ENCODE results near the gene MS4A3. TPM values are rescaled to one million over a fixed set of nuclear protein-coding genes. Genes with fewer than 3 reads are reported as not detected.
A peak's percentile ranks its signal among the peaks of the same experiment; 100 is the strongest.
"Not testable (repeated sequence)": the region's sequence is repeated elsewhere in the genome, so short reads cannot be mapped to it uniquely, and the experiment has no call there.

MS4A3 gene, protein sequence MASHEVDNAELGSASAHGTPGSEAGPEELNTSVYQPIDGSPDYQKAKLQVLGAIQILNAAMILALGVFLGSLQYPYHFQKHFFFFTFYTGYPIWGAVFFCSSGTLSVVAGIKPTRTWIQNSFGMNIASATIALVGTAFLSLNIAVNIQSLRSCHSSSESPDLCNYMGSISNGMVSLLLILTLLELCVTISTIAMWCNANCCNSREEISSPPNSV
- not detected in 2 replicates for total RNA-seq (2014; rRNA removed; shearing (Covaris generic))

DNA sequence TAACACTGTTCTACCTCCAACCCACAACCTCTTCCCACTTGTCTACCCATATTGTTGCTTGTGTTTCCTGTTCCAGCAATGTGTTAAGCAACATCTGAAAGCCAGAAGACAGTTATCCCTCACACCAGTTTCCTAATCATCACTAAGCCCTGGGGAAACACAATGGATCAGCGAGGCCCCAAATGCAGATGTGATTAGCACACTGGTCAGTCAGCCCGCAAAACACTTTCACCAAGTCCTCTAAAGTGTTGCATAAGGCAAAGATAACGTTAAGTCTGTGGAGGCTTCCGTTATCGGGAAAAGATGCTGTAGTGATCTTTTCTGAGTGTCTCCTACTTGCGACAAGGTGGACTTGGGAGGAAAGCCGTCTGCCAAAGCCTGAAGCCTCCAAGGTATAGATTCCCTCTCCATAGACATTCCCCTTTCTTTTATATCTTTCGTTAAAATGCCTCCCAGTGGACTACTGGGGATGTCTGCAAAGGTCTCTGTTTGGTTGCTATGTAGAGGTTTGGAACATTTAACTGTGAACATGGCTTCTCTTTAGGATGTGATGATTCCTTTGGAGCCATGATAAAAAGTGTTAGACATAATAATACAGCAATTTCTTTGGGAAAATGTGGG is at the start of gene MS4A3:
TSS of gene MS4A3 (plus strand) at position 317 of the 621 bp plus-strand sequence. CDS start 4,496 bp downstream, outside the sequence.
- no peak within 1 kb of the TSS for H3K4me3 ChIP-seq (ENCODE audit: insufficient read depth, low read depth, low read length)
- H3K27me3 ChIP-seq (ENCODE audit: control insufficient read depth, insufficient read depth, low read length) = no peaks in the 10 kb centered on the region
- no peak for DNase-seq
- no peaks in the 10 kb centered on the region for H3K36me3 ChIP-seq (replicated peaks; ENCODE audit: control insufficient read depth, insufficient read depth, low read length)

DNA sequence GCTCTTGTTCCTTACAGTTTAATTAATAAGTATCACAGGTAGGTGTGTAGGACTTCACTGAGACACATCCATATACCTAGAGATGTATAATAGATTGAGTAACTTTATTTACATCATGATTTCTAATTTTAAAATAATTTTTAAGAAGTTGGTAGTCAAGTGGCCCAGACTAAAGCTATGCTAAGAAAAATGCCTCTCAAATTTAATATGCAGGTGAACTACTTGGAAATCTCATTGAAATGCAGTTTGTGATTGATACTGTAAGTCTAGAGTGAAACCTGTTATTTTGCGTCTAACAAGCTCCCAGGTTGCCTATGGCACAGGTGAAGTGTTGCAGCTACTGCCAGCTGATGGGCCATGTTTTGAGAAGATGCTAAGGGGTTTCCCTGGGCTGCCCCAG is 39.6 kb upstream of the MS4A3 start, which contains the start of gene OOSP4B:
TSS of gene OOSP4B (plus strand) at position 301 of the 400 bp plus-strand sequence.
- Histone ChIP-seq H3K4me3 (ENCODE audit: insufficient read depth, low read depth, low read length) (no peak within 1 kb of the TSS), H3K36me3 (replicated peaks; ENCODE audit: control insufficient read depth, insufficient read depth, low read length) (no peaks in the 10 kb centered on the region), H3K27me3 (ENCODE audit: control insufficient read depth, insufficient read depth, low read length) (no peaks in the 10 kb centered on the region)
- DNase-seq = no peak

DNA sequence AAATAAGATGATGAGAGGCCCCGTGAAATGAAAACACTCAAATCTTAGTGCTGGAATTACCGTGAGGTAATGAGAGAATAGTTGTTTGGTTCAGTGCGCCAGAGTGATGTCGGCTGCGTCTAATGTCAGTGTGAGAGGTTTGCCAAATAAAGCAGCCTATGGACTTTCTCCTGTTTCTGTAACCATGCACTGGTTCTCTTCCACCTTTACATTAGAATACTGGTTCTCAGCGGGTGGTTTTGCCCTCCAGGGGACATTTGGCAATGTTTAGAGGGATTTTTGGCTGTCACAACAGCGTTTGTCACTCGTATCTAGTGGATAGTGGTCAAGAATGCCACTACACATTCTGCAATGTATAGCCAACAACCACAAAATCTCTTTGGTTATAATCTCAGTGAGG is 38.4 kb upstream of the MS4A3 start:
- Histone ChIP-seq H3K27me3 (ENCODE audit: control insufficient read depth, insufficient read depth, low read length) (no peaks in the 10 kb centered on the region), H3K4me3 (ENCODE audit: insufficient read depth, low read depth, low read length) (no peak overlapping the region), H3K36me3 (replicated peaks; ENCODE audit: control insufficient read depth, insufficient read depth, low read length) (no peaks in the 10 kb centered on the region)
- peak; percentile 9 for DNase-seq

DNA sequence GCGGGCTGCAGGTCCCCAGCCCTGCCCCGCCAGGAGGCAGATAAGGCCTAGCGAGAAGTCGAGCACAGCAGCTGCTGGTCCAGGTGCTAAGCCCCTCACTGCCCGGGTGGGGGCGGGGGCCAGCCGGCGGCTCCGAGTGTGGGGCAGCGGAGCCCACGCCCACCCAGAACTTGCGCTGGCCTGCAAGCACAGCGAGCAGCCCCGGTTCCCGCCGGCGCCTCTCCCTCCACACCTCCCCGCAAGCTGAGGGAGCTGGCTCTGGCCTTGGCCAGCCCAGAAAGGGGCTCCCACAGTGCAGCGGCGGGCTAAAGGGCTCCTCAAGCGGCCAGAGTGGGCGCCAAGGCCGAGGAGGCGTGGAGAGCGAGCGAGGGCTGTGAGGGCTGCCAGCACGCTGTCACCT is 36.1 kb upstream of the MS4A3 start:
- H3K27me3 ChIP-seq (ENCODE audit: control insufficient read depth, insufficient read depth, low read length); H3K4me3 ChIP-seq (ENCODE audit: insufficient read depth, low read depth, low read length); H3K36me3 ChIP-seq (replicated peaks; ENCODE audit: control insufficient read depth, insufficient read depth, low read length); DNase-seq: not testable (repeated sequence)

DNA sequence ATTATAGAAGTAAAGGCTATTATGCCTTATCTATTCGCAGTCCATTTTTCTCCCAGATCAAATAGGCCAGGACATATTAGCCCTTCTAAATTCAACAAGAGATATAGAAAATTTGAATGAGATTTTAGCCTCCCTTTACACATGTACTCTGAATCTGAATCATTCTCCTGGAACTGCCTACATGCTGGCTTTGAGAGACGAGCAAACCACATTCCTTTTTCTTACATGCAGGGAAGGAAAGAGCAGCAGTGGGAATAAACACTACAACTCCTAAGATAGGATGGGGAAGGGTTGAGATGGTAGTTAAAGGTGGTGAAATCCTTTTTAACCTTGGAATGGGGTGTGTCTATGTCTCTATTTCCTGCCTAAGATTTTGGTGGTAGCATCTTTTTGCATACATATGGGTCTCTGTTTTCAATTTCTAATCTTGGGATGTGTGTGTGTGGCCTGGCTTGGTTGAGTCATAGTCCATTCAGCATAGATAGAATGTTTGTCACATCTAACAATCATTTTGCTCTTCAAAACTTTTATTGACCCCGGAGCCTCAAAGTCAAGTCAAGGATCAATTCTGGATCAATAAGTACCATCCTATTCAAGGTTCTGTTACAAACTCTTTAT is 27.3 kb upstream of the MS4A3 start:
- Histone ChIP-seq H3K36me3 (replicated peaks; ENCODE audit: control insufficient read depth, insufficient read depth, low read length) (no peaks in the 10 kb centered on the region), H3K27me3 (ENCODE audit: control insufficient read depth, insufficient read depth, low read length) (no peaks in the 10 kb centered on the region), H3K4me3 (ENCODE audit: insufficient read depth, low read depth, low read length) (no peak overlapping the region)
- DNase-seq = no peak

DNA sequence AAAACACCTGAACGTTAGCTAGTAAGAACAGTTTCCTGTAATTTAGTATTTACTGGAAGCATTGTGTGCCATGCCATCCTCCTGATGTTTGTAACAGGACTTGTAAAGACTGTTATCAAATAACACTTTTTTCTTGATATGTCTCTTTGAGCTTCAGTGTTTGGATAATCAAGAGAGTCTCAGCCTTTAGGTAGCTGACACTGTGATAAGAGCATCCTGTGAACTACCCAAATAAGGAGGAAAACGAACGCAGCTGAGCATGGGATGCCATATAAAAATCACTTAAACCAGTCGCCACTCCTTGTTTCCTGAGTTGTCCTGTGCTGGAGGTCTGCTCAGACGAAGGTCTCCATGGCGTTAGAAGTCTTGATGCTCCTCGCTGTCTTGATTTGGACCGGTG is 16.4 kb upstream of the MS4A3 start, which contains the start of gene OOSP2:
TSS of gene OOSP2 (plus strand) at position 301 of the 400 bp plus-strand sequence. CDS start at position 352, 51 bp downstream.
- no peaks in the 10 kb centered on the region for H3K36me3 ChIP-seq (replicated peaks; ENCODE audit: control insufficient read depth, insufficient read depth, low read length)
- no peaks in the 10 kb centered on the region for H3K27me3 ChIP-seq (ENCODE audit: control insufficient read depth, insufficient read depth, low read length)
- no peak for DNase-seq
- H3K4me3 ChIP-seq (ENCODE audit: insufficient read depth, low read depth, low read length) = no peak within 1 kb of the TSS

DNA sequence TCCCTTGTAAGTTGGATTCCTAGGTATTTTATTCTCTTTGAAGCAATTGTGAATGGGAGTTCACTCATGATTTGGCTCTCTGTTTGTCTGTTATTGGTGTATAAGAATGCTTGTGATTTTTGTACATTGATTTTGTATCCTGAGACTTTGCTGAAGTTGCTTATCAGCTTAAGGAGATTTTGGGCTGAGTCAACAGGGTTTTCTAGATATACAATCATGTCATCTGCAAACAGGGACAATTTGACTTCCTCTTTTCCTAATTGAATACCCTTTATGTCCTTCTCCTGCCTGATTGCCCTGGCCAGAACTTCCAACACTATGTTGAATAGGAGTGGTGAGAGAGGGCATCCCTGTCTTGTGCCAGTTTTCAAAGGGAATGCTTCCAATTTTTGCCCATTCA is 6.0 kb upstream of the MS4A3 start:
- not testable (repeated sequence) for H3K36me3 ChIP-seq (replicated peaks; ENCODE audit: control insufficient read depth, insufficient read depth, low read length); H3K4me3 ChIP-seq (ENCODE audit: insufficient read depth, low read depth, low read length); H3K27me3 ChIP-seq (ENCODE audit: control insufficient read depth, insufficient read depth, low read length); DNase-seq

DNA sequence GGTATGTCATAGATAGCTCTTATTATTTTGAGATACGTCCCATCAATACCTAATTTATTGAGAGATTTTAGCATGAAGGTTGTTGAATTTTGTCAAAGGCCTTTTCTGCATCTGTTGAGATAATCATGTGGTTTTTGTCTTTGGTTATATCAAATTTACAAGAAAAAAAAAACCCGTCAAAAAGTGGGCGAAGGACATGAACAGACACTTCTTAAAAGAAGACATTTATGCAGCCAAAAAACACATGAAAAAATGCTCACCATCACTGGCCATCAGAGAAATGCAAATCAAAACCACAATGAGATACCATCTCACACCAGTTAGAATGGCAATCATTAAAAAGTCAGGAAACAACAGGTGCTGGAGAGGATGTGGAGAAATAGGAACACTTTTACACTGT is 5.6 kb upstream of the MS4A3 start:
- H3K4me3 ChIP-seq (ENCODE audit: insufficient read depth, low read depth, low read length); H3K27me3 ChIP-seq (ENCODE audit: control insufficient read depth, insufficient read depth, low read length); DNase-seq; H3K36me3 ChIP-seq (replicated peaks; ENCODE audit: control insufficient read depth, insufficient read depth, low read length): not testable (repeated sequence)

- Histone ChIP-seq H3K36me3 (replicated peaks; ENCODE audit: control insufficient read depth, insufficient read depth, low read length) (no peaks in the 10 kb centered on the region), H3K4me3 (ENCODE audit: insufficient read depth, low read depth, low read length) (no peak overlapping the region), H3K27me3 (ENCODE audit: control insufficient read depth, insufficient read depth, low read length) (no peaks in the 10 kb centered on the region)
- no peak for DNase-seq
Observed at GRCh38 chr11:60059052-60059451, 2.6 kb downstream of the MS4A3 start.

- no peak for DNase-seq
Observed at GRCh38 chr11:60059521-60060240, 3.2 kb downstream of the MS4A3 start.

GRCh38 chr11:60064111-60064510 is 7.6 kb downstream of the MS4A3 start:
- Histone ChIP-seq H3K27me3 (ENCODE audit: control insufficient read depth, insufficient read depth, low read length) (no peaks in the 10 kb centered on the region), H3K36me3 (replicated peaks; ENCODE audit: control insufficient read depth, insufficient read depth, low read length) (no peaks in the 10 kb centered on the region), H3K4me3 (ENCODE audit: insufficient read depth, low read depth, low read length) (no peak overlapping the region)
- no peak for DNase-seq

More at GRCh38 chr11:60059521-60060240, 3.2 kb downstream of the MS4A3 start:
- Histone ChIP-seq H3K4me3 (ENCODE audit: insufficient read depth, low read depth, low read length) (no peak overlapping the region), H3K27me3 (ENCODE audit: control insufficient read depth, insufficient read depth, low read length) (no peaks in the 10 kb centered on the region), H3K36me3 (replicated peaks; ENCODE audit: control insufficient read depth, insufficient read depth, low read length) (no peaks in the 10 kb centered on the region)

- Histone ChIP-seq H3K4me3 (ENCODE audit: insufficient read depth, low read depth, low read length) (no peak overlapping the region), H3K36me3 (replicated peaks; ENCODE audit: control insufficient read depth, insufficient read depth, low read length) (no peaks in the 10 kb centered on the region), H3K27me3 (ENCODE audit: control insufficient read depth, insufficient read depth, low read length) (no peaks in the 10 kb centered on the region)
- DNase-seq = no peak
Observed at GRCh38 chr11:60065801-60066200, 9.3 kb downstream of the MS4A3 start.

- no peaks in the 10 kb centered on the region for H3K27me3 ChIP-seq (ENCODE audit: control insufficient read depth, insufficient read depth, low read length)
- H3K4me3 ChIP-seq (ENCODE audit: insufficient read depth, low read depth, low read length) = no peak overlapping the region
- H3K36me3 ChIP-seq (replicated peaks; ENCODE audit: control insufficient read depth, insufficient read depth, low read length) = no peaks in the 10 kb centered on the region
- no peak for DNase-seq
Observed at GRCh38 chr11:60069450-60069849, 13.0 kb downstream of the MS4A3 start.

DNA sequence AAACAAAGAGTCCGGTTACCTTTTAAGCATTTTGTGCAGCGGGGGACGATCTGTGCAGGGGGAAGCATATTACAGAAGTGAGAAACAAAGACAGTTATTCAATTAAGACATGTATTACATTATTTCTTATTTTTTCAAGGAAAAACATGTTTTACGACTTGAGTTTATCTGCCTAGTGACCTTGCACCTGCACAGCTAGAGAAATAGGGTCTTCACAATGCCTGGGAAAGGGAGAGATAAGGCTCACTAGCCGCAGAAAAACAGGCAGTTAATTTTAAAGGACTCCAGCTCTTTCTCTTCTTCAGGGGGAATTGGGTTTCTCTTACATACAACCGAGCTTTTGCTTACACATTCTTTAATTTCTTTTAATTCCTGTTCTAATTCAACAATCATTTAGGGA is 15.2 kb downstream of the MS4A3 start:
- H3K36me3 ChIP-seq (replicated peaks; ENCODE audit: control insufficient read depth, insufficient read depth, low read length); H3K4me3 ChIP-seq (ENCODE audit: insufficient read depth, low read depth, low read length); H3K27me3 ChIP-seq (ENCODE audit: control insufficient read depth, insufficient read depth, low read length); DNase-seq: not testable (repeated sequence)
